NAMALWA (cell line): Measurements from ENCODE around the gene RIPK4.

Source experiments
- DNase-seq: peaks from one replicate; pipeline ENCODE4 v3.0.0-alpha.2; 2015; ENCODE audit warnings: low spot score

RIPK4 gene

DNA sequence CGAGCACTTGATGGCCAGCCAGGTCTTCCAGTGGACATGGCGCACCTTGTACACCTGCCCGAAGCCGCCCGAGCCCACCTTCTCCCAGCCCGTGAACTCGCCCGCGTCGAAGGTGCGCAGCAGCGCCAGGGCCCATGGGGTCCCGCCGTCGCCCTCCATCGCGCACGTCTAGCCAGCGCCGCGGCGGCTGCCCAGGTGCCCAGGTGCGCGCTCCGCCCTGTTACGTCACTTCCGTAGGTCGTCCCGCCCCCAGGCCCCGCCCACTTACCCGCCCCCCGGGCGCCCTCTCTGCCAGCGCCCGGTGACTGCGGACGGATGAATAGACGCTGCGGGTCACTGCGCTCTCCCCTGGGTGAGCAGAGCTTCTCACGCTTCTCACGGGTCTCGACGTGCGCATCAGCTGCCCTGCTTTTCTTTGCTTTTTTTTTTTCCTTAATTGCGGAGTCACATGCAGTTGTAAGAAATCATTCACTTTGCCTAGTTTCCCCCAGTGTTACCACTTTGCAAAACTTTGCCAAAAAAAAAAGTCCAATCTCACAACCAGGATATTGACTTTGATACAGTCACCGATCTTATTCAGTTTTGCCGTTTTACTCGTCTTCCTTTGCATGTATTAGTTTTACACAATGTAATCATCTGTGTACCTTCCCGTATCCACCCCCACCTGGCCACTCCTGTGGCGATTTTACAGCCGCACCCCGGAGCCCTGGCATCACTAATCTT lies at the start of gene RIPK4:
RIPK4 (minus strand) TSS at position 170 of the 723 bp plus-strand sequence; CDS start at position 159, 11 bp downstream.
- DNase-seq, result no peak

DNA sequence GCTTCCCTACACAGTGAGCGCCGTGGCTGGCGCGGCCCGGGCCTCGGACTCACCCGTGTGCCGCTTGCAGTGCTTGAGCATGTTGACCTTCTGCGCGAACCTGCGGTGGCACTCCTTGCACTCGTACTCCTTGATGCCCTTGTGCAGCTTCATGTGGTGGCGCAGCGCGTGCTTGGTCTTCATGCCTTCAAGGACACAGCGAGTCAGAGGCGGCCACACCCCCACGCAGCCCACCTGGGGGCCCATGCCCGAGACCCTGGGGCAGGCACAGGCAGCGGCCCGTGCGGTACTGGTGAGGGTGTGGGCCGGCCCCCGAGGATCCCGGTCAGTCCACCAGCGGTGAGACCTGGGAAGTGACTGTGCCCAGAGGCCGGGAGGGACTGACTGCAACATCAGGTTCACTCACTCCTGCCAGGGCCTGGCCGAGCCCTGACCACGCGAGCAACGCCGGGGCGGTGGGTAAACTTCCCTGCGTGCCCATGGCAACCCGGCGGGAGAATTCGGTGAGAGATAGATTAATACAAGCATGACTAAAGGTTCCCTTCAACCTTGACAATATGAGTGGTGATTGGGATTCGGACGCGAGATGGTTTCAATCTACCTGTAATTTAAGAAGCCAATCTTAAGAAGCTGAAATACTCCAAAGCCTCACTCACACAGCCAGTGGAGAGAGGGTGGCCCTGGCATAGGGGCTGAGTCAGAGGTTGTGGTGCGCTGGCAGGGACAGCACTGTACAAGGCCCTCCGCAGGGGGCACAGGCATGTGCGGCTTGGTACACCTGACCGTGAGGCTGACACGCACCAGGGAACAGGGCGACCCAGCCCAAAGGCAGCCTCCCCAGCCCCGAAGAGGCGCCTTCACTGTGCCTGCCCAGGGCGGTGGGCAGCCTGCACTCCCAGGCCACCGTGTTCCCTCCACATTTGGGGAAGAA lies 49.1 kb upstream of the RIPK4 start:
- no peak for DNase-seq

DNA sequence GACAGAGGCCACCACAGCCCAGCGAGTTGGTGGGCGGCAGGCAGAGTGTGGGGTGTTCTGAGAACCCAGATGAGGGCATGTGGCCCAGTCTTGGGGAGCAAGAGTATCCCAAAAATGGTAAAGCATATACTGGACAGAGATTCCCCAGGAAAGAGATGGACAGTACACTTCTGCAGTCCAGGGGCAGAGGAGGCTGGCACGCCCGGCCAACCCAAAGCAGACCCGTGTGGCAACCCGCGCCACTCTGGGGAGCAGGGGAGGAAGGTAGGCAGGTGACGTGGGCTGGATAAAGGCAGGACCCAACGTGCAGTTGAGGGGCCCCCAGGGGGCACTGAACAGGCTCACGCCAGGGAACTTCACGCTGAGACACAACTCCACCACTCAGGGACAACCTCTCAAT lies 46.4 kb upstream of the RIPK4 start:
- no peak for DNase-seq

DNA sequence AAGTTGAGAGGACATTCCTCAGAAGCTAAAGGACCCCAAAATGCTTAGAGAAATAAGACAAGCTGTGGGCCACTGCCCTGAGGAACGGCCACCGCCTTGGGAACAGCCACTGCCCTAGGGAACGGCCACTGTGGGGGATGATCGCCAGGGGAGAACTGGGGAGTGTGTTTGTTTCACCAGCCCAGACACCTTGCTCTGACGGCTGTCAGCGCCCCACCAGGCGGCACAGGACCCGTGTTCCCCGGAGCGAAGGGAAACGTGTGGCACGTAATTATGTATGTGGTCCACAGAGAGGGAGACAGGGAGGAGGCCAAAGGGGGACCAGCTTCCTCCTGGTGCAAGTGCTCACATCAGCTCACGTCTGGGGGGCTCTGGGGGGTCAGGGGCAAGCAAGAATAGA lies 45.8 kb upstream of the RIPK4 start:
- no peak for DNase-seq

DNA sequence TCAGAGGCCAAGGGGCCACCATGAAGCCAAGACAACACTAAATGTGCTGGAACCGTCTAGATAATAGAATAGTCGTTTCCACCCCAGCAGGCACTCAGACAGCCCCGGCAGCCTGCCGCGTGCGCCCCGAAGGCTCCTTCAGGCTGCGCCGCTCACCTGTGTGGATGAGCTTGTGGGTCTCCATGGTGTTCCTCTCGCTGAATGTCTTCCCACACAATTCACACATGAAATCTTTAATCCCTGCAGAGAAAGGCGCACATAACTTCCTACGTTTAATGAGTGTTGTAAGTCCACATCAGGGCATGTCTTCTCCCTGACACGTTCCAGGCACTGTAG lies 43.7 kb upstream of the RIPK4 start:
- no peak for DNase-seq

DNA sequence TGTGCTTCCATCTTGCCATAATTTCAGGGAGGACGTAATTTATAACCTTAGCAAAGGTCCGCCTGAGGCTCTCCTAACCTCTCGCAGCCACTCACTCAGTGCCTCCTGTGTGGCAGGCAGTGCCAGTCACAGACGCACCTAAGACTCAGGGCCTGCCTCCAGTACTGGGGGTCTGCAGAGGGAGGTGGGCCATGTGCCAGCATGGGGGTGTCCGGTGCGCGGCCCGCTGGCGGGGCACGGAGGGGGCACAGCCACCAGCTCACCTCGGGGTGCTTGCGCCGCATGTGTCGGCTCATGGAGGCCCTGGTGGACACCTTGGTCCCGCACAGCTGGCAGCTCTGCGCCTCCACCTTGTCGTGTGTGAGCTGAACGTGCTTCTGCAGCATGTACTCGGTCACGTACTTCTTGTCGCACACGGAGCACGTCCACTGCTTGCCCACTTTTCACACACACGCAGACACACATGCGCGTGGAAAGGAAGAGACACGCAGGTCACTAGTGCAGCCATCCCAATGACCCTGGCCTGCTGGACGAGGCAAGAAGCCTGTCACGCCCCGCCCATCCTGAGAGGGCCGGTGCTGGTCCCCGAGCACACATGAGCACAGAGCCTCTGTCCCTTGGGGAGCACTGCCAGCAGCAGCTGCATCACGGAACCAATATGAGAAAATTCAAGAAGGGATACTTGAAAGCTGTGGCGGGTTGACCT lies 43.2 kb upstream of the RIPK4 start:
- no peak for DNase-seq

DNA sequence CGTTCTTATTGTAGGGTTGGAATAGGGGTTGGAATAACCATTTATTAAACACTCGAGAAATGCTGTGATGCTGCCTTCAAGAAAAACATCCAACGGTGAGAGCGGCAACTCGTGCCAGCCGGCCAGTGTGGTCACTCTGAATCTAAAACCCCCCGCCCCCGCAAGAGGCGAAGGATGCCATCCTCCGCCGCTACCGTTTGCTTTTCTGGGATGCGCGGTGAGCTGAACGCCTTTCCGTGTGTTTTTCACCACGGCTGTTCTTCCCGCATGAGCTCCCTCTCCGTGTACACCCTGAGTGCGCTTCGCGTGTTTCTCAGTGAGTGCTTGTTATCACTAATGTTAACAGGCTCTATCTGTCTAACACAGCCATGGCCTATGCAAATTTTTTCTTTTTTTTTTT lies 42.0 kb upstream of the RIPK4 start:
- no peak for DNase-seq

DNA sequence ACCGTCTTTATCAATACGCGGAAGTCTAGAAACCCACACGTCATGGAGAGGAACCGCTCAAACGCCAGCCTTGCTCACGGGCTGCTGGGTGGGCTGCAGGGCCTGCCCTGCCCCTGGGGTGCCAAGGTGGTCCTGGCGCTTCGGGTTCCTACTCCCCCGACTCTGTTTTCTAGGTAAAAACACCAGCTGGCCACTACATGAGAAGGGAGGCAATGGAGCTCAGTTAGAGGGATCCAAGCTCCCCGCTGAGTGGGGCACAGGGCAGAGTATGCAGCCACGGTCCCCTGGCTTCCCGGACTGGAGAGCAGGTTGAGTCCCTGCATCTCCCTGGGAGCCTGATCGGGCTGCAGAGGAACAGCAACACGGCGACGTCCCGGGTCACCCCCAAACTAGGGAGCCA lies 41.2 kb upstream of the RIPK4 start:
- no peak for DNase-seq

DNA sequence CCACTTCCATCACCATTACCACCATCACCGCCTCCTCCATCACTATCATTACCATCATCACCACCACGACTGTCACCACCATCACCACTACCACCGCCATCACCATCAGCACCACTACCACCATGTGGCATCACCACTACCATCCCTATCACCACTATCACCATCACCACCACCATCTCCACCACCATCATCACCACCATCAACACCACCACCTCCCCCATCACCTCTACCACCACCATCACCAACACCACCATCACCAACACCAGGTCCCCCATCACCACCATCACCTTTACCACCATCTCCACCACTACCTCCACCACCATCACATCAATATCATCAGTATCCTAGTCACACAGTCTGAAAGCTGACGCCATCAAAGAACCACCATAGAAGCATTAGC lies 39.9 kb upstream of the RIPK4 start:
- DNase-seq, result no peak

DNA sequence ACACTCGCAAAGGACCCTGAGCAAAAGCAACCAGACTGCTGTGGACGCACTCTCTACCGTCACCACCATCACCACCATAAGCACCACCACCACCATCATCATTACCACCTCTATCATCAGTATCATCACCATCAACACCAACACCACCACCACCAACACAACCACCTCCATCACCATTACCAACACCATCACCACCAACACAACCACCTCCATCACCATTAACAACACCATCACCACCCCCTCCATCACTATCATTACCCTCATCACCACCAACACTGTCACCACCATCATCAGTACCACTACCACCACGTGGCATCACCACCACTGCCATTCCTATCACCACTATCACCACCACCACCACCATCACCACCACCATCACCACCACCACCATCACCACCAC lies 38.8 kb upstream of the RIPK4 start:
- DNase-seq, result no peak

DNA sequence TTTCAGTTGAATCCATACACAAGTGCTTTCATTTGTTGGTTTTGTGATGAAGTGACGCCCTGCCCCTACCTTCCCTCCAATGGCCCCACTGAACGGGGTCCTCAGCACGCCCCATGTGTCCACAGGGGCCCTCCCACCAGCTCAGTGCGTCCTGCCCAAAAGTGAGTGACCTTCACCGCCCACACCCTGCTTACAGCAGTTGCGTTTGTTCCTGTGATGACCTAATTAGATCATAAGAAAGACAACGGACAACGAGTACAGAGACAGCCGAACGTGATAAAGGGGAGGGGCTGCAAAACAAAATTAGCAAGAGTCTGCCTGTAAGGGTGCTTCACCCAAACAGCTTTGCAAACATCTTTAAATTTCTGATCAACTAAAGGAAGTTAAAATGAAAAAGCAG lies 38.2 kb upstream of the RIPK4 start:
- DNase-seq, result no peak

DNA sequence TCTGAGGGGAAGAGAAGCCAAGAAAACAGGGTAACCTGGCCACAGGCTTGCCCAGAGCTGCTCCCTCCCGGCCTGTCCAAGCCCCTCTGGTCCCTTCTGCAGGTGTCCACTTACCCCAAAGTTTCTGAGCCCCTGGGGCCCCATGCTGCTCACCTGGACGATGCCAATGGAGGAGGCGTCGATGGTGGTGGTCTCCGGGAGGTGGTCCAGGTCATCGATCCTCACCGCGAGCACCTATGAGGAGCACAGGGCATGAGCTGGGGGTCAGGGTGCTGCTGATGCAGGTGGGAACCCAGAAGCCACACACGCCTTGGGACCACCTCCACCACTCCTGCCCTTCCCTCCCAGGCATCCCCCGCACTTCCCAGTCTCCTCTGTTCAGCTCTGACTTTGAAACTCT lies 37.5 kb upstream of the RIPK4 start:
- no peak for DNase-seq

DNA sequence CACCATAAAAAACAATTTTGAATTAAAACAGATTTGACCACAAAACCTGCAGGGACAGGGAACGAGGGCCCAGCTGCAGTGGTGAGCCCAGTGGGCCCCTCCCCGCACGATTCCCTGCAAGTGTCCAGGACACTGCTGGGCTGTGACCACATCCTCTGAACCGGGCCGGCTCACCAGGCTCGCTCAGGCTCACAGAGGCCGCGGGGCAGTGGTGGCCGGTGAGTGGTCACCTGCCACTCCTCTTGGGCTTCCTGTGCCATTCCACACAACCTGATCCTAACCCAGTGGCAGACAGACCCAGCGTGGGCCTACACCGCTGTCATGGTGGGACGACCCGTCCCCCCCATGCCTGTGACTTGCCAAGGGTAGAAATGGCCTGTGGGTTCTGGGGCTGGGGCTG lies 36.5 kb upstream of the RIPK4 start:
- DNase-seq, result no peak

DNA sequence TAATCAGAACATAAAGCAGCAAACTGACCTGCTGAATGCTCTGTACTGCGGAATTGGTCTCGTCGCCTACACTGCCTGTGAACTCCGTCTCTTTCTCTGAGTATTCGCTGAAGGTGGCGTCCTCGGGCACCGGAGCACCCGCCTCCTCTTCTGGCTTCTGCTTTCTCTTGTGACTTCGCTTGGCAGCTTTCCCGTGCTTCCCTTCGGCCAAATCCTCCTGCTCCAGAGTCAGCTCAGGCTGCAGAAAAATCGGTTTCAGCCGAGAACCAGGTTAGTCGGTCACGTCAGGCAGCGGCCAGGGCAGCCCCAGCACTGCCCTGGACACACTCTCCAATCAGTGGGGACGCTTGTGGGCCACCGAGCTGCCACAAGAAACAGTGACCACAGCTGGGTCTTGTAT lies 35.8 kb upstream of the RIPK4 start:
- DNase-seq, result no peak

DNA sequence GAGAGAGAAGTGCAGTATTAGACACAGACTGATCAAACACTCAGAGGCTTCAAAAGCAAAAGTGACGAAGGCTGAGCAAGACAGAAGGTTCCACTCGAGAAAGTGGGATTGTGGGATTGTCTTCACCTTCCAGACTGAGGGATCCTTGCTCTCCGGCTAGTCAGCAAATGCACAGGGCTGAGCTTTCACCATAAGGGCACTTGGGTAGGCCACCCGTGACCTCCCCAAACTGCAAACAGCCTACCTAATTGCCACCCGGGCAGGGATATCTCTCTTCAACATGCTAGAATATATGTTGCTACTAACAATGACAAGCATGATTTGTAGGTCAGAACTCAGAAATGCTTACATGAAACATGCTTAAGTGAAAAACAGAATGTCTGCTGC lies 35.3 kb upstream of the RIPK4 start:
- no peak for DNase-seq

DNA sequence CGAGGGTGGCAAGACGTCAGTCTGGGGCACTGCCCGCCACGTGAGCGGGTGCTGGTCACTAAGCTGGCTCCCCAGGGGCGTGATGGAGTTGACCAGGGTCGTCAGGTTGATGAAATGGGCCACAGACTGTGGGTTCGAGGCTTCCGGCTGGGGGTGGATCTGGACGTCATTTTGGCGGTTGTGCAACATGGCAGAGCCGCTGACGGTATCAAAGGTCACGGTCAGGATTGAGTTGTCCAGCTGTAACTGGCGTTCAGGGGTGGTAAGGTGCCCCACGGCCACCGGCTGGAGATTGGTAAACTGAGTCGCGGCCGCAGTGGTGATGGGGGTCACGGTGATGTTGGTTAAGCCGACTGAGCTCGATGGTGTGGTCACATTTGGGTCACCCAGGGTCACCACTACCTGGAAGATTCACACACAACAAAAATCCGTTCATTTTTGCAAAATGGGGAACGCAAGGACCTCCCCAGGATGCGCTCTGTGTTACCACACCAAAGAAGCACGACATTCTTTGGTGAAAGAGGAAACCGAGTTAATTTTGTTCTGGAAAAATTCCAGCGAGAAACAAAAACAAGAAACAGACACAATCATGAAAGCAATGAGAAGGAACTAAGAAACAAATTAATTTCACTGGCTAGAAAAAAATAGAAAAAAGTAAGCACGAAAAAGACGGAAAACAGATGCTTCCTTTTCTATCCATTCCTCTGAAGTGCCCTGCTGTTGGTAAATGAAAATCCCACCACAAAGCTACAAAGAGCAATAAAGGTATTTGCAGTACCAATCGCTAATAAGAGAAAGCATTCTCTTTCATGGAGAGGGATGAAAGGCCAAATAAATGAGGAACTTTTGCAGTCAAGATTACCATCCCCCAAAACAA lies 34.7 kb upstream of the RIPK4 start:
- no peak for DNase-seq

DNA sequence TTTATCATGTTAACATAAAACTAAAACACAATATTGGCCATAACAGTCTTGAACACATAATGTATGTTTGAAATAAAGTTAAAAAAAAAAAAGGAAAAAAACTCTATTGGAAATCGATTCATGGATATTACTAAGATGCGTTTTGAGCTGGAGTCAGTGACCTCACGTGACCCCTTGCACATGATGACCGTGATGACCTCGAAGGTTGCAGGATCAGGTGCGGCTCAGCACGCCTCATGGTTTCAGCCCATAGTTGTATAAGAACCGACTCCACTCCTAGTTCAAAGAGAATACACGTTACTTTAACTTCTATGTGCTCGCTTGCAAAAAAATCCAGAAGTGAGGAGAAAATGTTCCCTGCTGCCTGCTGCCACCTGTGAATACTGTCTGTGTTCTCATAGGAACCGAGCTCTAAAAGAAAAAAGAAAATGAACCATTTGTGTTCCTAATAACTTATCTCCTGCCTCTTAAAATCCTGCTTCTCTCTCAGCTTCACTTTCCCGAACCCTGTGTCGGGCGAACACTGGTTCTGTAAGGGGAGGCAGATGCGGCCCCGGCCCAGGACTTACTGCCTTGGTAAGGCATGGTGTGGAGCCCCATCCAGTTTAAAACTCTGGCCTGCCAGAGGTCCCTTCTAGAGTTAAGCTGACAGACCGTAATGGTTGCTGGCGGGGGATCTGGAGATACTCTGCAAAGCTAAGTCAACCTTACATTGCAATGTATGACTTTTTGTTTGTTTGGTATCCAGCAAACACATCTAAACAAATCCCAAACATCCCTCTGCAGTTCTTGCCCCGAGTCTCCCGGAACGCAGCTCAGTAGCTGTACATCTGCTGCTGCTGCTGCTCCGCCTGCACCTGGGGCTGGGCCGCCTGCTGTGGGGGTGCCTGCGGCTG lies 33.8 kb upstream of the RIPK4 start:
- DNase-seq, result no peak

DNA sequence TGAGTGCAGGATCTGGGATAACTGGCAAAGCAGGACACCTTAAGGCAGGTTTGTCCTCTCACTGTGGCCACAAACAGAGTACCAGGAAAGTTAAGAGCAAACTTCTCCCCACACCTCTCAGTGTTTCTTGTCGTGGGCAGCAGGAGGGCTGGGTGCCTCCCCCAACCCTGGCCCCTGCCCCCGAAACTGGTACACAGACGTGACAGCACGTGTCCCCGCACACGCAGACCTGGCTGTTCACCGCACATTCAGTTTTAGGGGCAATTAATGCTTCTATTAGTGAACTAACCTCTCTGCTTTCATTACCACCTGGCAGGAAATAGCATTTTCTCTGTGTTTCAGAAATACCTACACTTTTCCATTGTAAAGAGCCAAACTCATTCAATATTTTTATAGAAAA lies 32.9 kb upstream of the RIPK4 start:
- DNase-seq, result no peak

DNA sequence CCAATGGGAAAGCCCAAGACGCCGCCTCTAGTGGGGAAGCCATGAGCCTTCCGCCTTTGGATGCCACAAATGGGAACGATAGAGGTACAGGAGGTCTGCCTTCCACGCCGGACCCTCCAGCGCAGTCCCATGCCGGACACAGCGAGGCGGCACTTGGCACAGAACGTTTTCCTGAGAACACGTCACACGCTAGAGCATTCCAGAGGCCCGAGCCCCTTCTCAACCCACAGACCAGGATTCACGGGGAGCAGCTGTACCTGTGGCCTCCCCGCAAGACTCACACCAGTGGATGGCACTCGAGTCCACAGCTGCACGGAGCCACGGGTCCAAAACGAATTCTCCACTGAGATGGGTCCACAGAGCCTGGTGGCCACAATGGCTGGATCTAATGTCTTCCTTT lies 31.5 kb upstream of the RIPK4 start:
- DNase-seq, result no peak

DNA sequence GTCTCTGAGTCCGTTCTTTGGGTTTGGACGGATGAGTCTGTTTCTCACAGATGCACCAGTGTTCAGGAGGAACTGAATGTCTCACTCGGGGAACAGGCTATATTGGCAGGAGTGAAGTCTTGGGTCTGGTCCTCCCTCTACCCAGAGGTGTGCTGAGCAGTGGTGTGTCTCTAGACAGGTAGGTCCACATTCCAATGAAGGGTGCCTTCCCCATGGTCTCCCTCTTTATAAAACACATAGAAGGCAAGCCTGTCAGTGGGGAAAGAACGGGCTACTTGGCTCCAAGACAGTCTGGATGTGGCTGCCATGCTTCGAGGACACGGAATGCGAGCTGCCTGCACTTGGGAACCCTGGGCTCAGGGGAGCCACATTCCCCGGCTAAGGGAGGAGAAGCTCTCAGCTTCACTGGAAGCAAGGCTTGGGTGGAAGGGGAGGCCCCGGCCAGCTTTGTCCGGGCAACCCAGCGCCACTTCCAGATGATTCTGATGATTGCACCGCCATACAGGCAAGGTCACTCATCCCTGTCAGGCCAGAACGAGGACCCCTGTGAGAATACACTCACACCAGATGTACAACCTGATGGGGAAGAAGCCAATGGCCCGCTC lies 29.7 kb upstream of the RIPK4 start:
- no peak for DNase-seq

DNA sequence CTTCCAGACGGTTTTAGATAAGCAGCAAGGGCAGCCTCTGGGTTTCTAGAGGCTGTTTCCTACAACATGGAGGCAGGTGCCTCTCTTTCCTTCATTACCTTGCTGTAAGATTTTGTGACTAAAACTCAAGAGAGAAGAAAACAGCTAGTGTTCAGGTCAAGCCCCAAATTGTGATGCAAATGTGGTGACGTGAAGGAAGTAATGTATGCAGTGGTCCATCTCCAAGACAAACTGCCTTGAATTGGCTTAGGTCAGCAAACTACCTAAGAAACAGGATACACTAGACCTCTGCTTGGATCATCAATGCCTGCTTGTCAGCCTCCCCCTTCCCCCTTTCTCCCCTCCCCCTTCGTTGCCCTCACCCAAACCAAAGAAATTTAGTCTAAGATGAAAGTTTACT lies 28.9 kb upstream of the RIPK4 start:
- no peak for DNase-seq
